CD14-positive monocyte (primary cell): ENCODE measurements around the gene MPL. TPM values are rescaled to one million over a fixed set of nuclear protein-coding genes. Genes with fewer than 3 reads are reported as not detected.
A peak's percentile ranks its signal among the peaks of the same experiment; 100 is the strongest.

Source experiments
- DNase-seq, 3 donors: peaks; one replicate each; pipeline ENCODE4 v3.0.0-alpha.2; 2011 to 2022
- H2AFZ ChIP-seq: 2 replicates; pipeline ENCODE4 v1.6.0; 2012; ENCODE audit warnings: mild to moderate bottlenecking, low read depth, low read length, inconsistent platforms; ENCODE audit not compliant: insufficient read depth, poor library complexity, severe bottlenecking
- H3K27ac ChIP-seq, 2 donors: 1 replicate in 1 of 2; 2 replicates in 1 of 2; pipeline ENCODE4 v1.5.1; 2012 to 2013; ENCODE audit warnings: low read length in 2 of 2, control low read depth in 1 of 2, inconsistent platforms in 1 of 2, low read depth in 1 of 2, mild to moderate bottlenecking in 1 of 2
- H3K27me3 ChIP-seq, 2 donors: one replicate each; pipeline versions ENCODE4 v1.6.0 to v1.6.1; 2011 to 2013; ENCODE audit warnings: low read length in 2 of 2; ENCODE audit not compliant: control insufficient read depth in 2 of 2, insufficient read depth in 2 of 2
- H3K36me3 ChIP-seq, 2 donors: replicated peaks in 1 of 2; 1 replicate in 1 of 2; 2 replicates in 1 of 2; pipeline versions ENCODE4 v1.5.1 to v1.6.1; 2012 to 2013; ENCODE audit warnings: low read length in 2 of 2, control low read depth in 1 of 2, inconsistent platforms in 1 of 2, mild to moderate bottlenecking in 1 of 2; ENCODE audit not compliant: insufficient read depth in 2 of 2, control insufficient read depth in 1 of 2
- H3K4me1 ChIP-seq, 2 donors: 1 replicate in 1 of 2; 2 replicates in 1 of 2; pipeline versions ENCODE4 v1.5.1 to v1.6.1; 2012 to 2013; ENCODE audit warnings: low read length in 2 of 2, control low read depth in 1 of 2, inconsistent platforms in 1 of 2, mild to moderate bottlenecking in 1 of 2, moderate library complexity in 1 of 2; ENCODE audit not compliant: insufficient read depth in 2 of 2, control insufficient read depth in 1 of 2
- H3K4me2 ChIP-seq: replicated peaks from 2 replicates; pipeline ENCODE3; 2012; ENCODE audit warnings: low read length, moderate library complexity, mild to moderate bottlenecking; ENCODE audit not compliant: poor library complexity, severe bottlenecking; ENCODE audit errors: extremely low read depth
- H3K4me3 ChIP-seq, 3 experiments: fragments of 200-600 bp in 1 of 3; sonication (generic) in 1 of 3; replicated peaks in 1 of 3; 1 replicate in 2 of 3; 2 replicates in 1 of 3; pipeline ENCODE4 v1.5.1; 2011 to 2013; ENCODE audit warnings: low read length in 3 of 3, mild to moderate bottlenecking in 3 of 3, control low read depth in 2 of 3, low read depth in 2 of 3, inconsistent platforms in 1 of 3, moderate library complexity in 1 of 3
- H3K79me2 ChIP-seq: 2 replicates; pipeline ENCODE4 v1.6.0; 2012; ENCODE audit warnings: mild to moderate bottlenecking, control low read depth, inconsistent platforms, low read length, moderate library complexity; ENCODE audit not compliant: insufficient read depth
- H3K9ac ChIP-seq: 2 replicates; pipeline ENCODE4 v1.6.0; 2017; ENCODE audit warnings: low read length, mild to moderate bottlenecking; ENCODE audit not compliant: insufficient read depth, poor library complexity, severe bottlenecking
- H3K9me3 ChIP-seq, 2 donors: replicated peaks in 1 of 2; 1 replicate in 1 of 2; 2 replicates in 1 of 2; pipeline versions ENCODE4 v1.5.1 to v1.6.1; 2012 to 2013; ENCODE audit warnings: low read length in 2 of 2, control low read depth in 1 of 2; ENCODE audit not compliant: control insufficient read depth in 1 of 2, insufficient read depth in 1 of 2
- H4K20me1 ChIP-seq: 2 replicates; pipeline ENCODE4 v1.6.0; 2012; ENCODE audit warnings: mild to moderate bottlenecking, low read length, control low read depth, moderate library complexity; ENCODE audit not compliant: insufficient read depth
- H3K27ac Mint-ChIP-seq, 7 donors: one replicate each; pipeline ENCODE4 v1.8.0; 2020; ENCODE audit warnings: mild to moderate bottlenecking in 7 of 7, mixed read lengths in 7 of 7, moderate library complexity in 6 of 7, inconsistent platforms in 2 of 7
- H3K27me3 Mint-ChIP-seq, 3 donors: one replicate each; pipeline ENCODE4 v1.8.0; 2021 to 2022; ENCODE audit warnings: low read depth in 3 of 3, mild to moderate bottlenecking in 3 of 3, mixed read lengths in 3 of 3, moderate library complexity in 3 of 3, inconsistent platforms in 1 of 3
- H3K36me3 Mint-ChIP-seq, 2 donors: one replicate each; pipeline ENCODE4 v1.8.0; 2020; ENCODE audit warnings: mixed read lengths in 2 of 2, inconsistent platforms in 1 of 2, mild to moderate bottlenecking in 1 of 2
- H3K4me1 Mint-ChIP-seq: one replicate; pipeline ENCODE4 v1.8.0; 2020; ENCODE audit warnings: mild to moderate bottlenecking, mixed read lengths
- H3K4me3 Mint-ChIP-seq, 2 donors: one replicate each; pipeline ENCODE4 v1.8.0; 2020; ENCODE audit warnings: mild to moderate bottlenecking in 2 of 2, mixed read lengths in 2 of 2, moderate library complexity in 1 of 2
- H3K9me3 Mint-ChIP-seq, 7 donors: one replicate each; pipeline ENCODE4 v1.8.0; 2020 to 2022; ENCODE audit warnings: mixed read lengths in 7 of 7, mild to moderate bottlenecking in 6 of 7, moderate library complexity in 6 of 7, inconsistent platforms in 2 of 7
- WGBS: methylation state at CpG from one replicate; pipeline ENCODE4 v1.1.5; 2013; ENCODE audit warnings: missing lambda C conversion rate; ENCODE audit not compliant: insufficient coverage; 5-methylcytosine and 5-hydroxymethylcytosine counted together
- intact Hi-C, 2 donors: fragments of 100-400 bp; cut with micrococcal nuclease; formaldehyde crosslinking; loops; one replicate each; pipeline versions ENCODE4 v1.15.0 to v1.15.1; 2023
- polyA plus RNA-seq, 3 donors: library from polyadenylated mRNA; depleted of rRNA in 1 of 3; unstranded in 2 of 3; stranded (reverse) in 1 of 3; fragments of 300-500 nt in 2 of 3; fragments of >200 nt in 1 of 3; fragmentation: Illumina TruSeq in 2 of 3; gene quantifications; 1 replicate in 2 of 3; 2 replicates in 1 of 3; pipeline ENCODE4 v1.2.3, GENCODE V29; 2012 to 2021
- TF ChIP-seq, protein P1 (sequence below): fragments of 200-600 bp; IDR thresholded peaks from one replicate; pipeline ENCODE4 v1.8.0; 2022; ENCODE audit warnings: antibody characterized with exemption, mild to moderate bottlenecking

The MPL gene
- polyA plus RNA-seq, 3 donors = not detected

GRCh38 chr1:43366179-43366578 is 28.6 kb downstream of the MPL start:
- peaks cover 43 to 49% of the 10 kb centered on the region in 2 donors for H3K36me3 ChIP-seq
- no peak for DNase-seq
- no peaks in the 10 kb centered on the region for H3K27me3 ChIP-seq
- Mint-ChIP-seq H3K9me3 (peaks cover 0 to 1% (median 0%) of the 10 kb centered on the region in 7 donors), H3K4me1 (peaks cover 71% of the 10 kb centered on the region), H3K4me3 (peak overlapping the region; percentile 51 to 92), H3K27ac (peak overlapping the region in 6 of 7 donors; percentile 49 to 95 (median 86)), H3K27me3 (no peaks in the 10 kb centered on the region), H3K36me3 (peaks cover 45 to 53% of the 10 kb centered on the region in 2 donors)
- intact Hi-C loops = loop anchor here in 1 of 2 donors (10.0 kb wide), 1 partner anchor 191 kb away; the partner anchor contains the start of genes CFAP57 and EBNA1BP2
- peaks cover 72% of the 10 kb centered on the region for H3K79me2 ChIP-seq
- no peak overlapping the region for H2AFZ ChIP-seq
- H3K27ac ChIP-seq = peak overlapping the region; percentile 18 to 97
- H3K4me2 ChIP-seq = peak overlapping the region; percentile 92
- H3K9ac ChIP-seq = peak overlapping the region; percentile 96
- peaks cover 45 to 74% of the 10 kb centered on the region in 2 donors for H3K4me1 ChIP-seq
- no peaks in the 10 kb centered on the region for H3K9me3 ChIP-seq
- TF ChIP-seq, protein P1, sequence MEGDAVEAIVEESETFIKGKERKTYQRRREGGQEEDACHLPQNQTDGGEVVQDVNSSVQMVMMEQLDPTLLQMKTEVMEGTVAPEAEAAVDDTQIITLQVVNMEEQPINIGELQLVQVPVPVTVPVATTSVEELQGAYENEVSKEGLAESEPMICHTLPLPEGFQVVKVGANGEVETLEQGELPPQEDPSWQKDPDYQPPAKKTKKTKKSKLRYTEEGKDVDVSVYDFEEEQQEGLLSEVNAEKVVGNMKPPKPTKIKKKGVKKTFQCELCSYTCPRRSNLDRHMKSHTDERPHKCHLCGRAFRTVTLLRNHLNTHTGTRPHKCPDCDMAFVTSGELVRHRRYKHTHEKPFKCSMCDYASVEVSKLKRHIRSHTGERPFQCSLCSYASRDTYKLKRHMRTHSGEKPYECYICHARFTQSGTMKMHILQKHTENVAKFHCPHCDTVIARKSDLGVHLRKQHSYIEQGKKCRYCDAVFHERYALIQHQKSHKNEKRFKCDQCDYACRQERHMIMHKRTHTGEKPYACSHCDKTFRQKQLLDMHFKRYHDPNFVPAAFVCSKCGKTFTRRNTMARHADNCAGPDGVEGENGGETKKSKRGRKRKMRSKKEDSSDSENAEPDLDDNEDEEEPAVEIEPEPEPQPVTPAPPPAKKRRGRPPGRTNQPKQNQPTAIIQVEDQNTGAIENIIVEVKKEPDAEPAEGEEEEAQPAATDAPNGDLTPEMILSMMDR = no peak
- 90% methylated on average over 4 of the region's 11 CpGs for WGBS
- H3K4me3 ChIP-seq = peak overlapping the region in 2 of 3 experiments; percentile 98
- H4K20me1 ChIP-seq = peaks cover 53% of the 10 kb centered on the region

- peaks cover 43 to 49% of the 10 kb centered on the region in 2 donors for H3K36me3 Mint-ChIP-seq
- H3K9ac ChIP-seq = peak overlapping the region; percentile 96
- H3K4me1 ChIP-seq = peaks cover 41 to 70% of the 10 kb centered on the region in 2 donors
- H3K4me3 Mint-ChIP-seq = peak overlapping the region; percentile 83 to 92
- WGBS = 50% methylated on average over 1 of the region's 5 CpGs
- peaks cover 50% of the 10 kb centered on the region for H4K20me1 ChIP-seq
- peaks cover 68% of the 10 kb centered on the region for H3K79me2 ChIP-seq
- no peaks in the 10 kb centered on the region for H3K27me3 ChIP-seq
- H3K4me3 ChIP-seq = peak overlapping the region; percentile 79 to 98 (median 98)
- no peaks in the 10 kb centered on the region for H3K9me3 ChIP-seq
- H2AFZ ChIP-seq = peak overlapping the region; percentile 90
- peaks cover 66% of the 10 kb centered on the region for H3K4me1 Mint-ChIP-seq
- intact Hi-C loops = loop anchor here in 1 of 2 donors (10.0 kb wide), 1 partner anchor 192 kb away; the partner anchor contains the start of genes CFAP57 and EBNA1BP2
- H3K36me3 ChIP-seq = peaks cover 39 to 44% of the 10 kb centered on the region in 2 donors
- peak overlapping the region; percentile 19 to 97 for H3K27ac ChIP-seq
- peak overlapping the region in 6 of 7 donors; percentile 85 to 96 (median 90) for H3K27ac Mint-ChIP-seq
- peaks cover 0 to 1% (median 0%) of the 10 kb centered on the region in 7 donors for H3K9me3 Mint-ChIP-seq
- TF ChIP-seq, protein P1 = no peak
- no peaks in the 10 kb centered on the region for H3K27me3 Mint-ChIP-seq
- DNase-seq = no peak
- H3K4me2 ChIP-seq = peak overlapping the region; percentile 92
Observed at GRCh38 chr1:43366601-43367025, 29.0 kb downstream of the MPL start.
